Measurements from ENCODE around the gene ZNF74.
A peak's percentile ranks its signal among the peaks of the same experiment; 100 is the strongest.

Gene ZNF74

DNA sequence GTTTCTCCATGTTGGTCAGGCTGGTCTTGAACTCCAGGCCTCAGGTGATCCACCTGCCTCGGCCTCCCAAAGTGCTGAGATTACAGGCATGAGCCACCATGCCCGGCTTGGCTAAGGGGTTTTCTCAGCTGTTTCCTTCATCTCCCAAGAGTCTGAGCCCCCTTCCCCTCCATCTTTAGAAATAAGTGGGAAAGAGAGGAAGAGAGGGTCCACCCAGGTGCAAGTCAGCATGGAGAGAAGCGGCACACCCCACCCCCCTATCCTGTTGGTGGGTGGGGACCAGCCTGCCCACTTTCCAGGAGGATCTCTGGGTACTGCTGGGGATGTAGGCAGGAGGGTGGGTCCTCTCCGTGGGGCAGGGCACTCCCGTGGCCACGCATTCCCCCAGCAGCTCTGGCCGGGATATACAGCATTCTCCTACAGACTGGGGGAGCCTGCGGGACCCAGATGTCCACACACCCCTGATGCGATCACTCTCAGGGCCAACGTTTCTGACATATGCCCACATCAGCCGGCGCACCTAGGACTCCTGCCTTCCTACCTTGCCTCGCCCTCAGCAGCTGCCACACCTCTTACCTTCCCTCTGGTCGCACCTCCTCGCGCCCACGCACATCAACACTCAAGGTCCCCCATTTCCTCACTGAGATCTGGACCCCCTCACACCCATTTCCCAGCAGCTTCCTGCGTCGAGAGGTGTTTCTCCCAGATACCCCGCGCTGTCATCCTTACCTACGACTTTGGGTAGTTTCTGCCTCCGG lies 34.7 kb downstream of the ZNF74 start:
- TF ChIP-seq, protein P1, sequence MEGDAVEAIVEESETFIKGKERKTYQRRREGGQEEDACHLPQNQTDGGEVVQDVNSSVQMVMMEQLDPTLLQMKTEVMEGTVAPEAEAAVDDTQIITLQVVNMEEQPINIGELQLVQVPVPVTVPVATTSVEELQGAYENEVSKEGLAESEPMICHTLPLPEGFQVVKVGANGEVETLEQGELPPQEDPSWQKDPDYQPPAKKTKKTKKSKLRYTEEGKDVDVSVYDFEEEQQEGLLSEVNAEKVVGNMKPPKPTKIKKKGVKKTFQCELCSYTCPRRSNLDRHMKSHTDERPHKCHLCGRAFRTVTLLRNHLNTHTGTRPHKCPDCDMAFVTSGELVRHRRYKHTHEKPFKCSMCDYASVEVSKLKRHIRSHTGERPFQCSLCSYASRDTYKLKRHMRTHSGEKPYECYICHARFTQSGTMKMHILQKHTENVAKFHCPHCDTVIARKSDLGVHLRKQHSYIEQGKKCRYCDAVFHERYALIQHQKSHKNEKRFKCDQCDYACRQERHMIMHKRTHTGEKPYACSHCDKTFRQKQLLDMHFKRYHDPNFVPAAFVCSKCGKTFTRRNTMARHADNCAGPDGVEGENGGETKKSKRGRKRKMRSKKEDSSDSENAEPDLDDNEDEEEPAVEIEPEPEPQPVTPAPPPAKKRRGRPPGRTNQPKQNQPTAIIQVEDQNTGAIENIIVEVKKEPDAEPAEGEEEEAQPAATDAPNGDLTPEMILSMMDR (IDR thresholded peaks at IDR 0.05), result no peak
- peaks cover 31 to 38% of the 10 kb centered on the region in 2 experiments for H3K4me1 ChIP-seq (ENCODE audit: control insufficient read depth in 1 of 2, insufficient read depth in 1 of 2, low read depth in 1 of 2, low read length in 1 of 2)
- H3K27ac ChIP-seq, result peak overlapping the region; percentile 31
- no peaks in the 10 kb centered on the region for H3K36me3 ChIP-seq
- peak overlapping the region; percentile 62 to 82 for H3K4me3 ChIP-seq (ENCODE audit: low read depth in 1 of 2, low read length in 1 of 2)
- no peaks in the 10 kb centered on the region for H3K9me3 ChIP-seq
- peaks cover 100% of the 10 kb centered on the region for H3K27me3 ChIP-seq

DNA sequence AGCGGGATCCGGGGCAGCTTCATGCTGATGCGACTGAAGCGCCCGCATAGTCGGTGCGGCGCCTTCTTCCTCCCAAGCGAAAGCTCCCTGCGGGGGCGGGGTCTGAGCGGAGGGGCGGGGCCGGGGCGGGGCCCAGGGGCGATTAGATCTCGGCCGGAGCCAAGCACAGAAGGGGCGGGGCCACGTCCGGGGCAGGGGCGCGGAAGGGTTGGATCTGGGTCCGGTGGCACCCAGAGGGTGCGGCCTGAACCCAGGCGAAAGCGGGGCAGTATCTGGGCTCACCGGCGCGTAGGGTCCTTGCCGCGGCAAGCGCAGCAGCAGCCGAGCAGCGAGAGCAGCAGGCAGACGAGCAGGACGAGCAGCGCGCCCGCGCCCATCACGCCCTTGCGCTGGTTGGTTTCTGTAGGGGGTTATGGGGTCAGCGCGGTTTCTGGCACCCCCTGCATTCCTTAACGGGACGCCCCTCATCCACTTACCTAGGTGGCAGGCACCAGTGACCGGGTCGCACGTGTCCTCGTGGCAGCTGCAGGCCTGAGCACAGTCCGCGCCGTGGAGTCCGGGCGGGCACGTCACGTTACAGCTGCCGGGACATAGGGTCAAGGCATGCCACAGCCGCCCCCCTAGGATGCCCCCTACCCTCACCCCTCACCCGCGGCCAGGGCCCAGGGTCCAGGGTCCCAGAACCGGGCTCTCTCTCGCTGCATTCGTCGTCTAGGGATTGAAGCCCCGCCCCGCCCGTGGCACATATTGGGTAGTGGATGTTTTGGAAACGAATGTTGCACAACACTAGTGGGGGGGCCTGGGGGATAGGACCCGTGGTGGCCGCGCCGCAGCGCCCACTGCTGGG lies 35.5 kb downstream of the ZNF74 start:
- TF ChIP-seq, protein P1 (IDR thresholded peaks at IDR 0.05), result peak; percentile 21
- Histone ChIP-seq H3K27me3 (peaks cover 100% of the 10 kb centered on the region), H3K4me3 (ENCODE audit: low read depth in 1 of 2, low read length in 1 of 2) (peak overlapping the region; percentile 62 to 82), H3K27ac (peak overlapping the region; percentile 31), H3K4me1 (ENCODE audit: control insufficient read depth in 1 of 2, insufficient read depth in 1 of 2, low read depth in 1 of 2, low read length in 1 of 2) (peaks cover 31 to 38% of the 10 kb centered on the region in 2 experiments), H3K9me3 (no peaks in the 10 kb centered on the region), H3K36me3 (no peaks in the 10 kb centered on the region)

DNA sequence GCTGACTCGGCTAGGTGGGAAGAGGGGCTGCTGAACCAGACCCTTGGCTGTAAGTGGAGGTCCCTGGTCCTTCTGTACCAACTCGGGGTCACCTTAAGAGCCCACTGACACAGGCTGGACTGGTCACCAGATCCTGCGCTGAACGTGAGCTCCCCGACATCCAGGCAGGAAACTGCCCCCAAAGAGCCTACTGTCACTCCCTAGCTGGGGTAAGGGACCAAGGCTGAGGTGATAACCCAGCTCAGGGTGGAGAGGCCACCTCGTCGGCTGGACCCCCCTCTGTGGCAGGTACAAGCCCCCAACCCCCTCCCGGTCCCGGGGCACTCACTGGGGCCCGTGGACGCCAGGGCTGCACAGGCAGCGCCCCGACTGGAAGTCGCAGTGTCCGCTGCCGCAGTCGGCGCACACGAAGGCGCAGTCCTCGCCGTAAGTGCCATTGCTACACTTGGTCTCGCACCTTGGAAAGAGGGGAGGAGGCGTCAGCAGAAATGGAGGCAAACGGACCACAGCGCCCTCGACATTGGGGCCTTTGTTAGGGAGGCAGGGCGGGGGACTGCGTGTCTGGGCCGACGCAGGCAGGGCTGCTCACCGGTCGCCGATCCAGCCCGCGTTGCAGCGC lies 36.3 kb downstream of the ZNF74 start:
- Histone ChIP-seq H3K27me3 (peaks cover 100% of the 10 kb centered on the region), H3K9me3 (no peaks in the 10 kb centered on the region), H3K4me3 (ENCODE audit: low read depth in 1 of 2, low read length in 1 of 2) (peak overlapping the region; percentile 62 to 82), H3K36me3 (no peaks in the 10 kb centered on the region), H3K4me1 (ENCODE audit: control insufficient read depth in 1 of 2, insufficient read depth in 1 of 2, low read depth in 1 of 2, low read length in 1 of 2) (peaks cover 31 to 38% of the 10 kb centered on the region in 2 experiments), H3K27ac (no peak overlapping the region)
- TF ChIP-seq, protein P1 (IDR thresholded peaks at IDR 0.05), result no peak

DNA sequence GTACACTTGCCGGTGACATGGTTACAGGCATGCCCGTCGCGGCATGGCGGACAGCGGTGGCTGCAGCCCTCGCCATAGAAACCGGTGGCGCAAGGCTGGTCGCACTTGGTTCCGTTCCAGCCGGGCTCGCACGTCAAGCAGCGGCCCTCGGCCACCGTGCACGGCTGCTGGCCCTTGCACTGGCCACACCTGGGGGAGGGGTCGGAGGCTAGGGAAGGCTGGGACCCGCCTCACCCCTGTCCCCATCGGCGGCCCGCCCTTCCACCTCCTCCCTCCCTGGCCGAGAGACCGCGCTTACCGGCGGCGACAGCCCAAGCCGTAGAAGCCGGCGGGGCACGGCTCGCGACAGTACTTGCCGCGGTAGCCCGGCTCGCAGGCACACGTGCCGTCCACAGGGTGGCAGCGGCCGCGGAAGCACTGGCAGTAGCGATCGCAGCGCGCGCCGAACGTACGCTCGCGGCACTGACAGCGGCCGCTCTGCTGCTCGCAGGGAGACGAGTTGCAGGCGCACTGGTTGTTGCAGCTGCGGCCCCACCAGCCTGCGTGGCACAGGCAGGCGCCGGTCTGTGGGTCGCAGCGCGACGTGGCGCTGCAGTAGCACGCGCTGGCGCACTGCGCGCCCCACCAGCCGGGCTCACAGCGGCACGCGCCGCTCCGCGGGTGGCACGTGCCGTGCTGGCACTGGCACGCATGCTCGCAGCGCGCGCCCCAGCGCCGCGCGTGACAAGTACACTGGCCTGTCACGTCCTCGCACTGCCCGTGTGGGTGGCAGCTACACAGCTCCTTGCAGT lies 37.0 kb downstream of the ZNF74 start:
- Histone ChIP-seq H3K9me3 (no peaks in the 10 kb centered on the region), H3K4me3 (ENCODE audit: low read depth in 1 of 2, low read length in 1 of 2) (peak overlapping the region; percentile 34 to 82), H3K27ac (no peak overlapping the region), H3K27me3 (peaks cover 100% of the 10 kb centered on the region), H3K36me3 (no peaks in the 10 kb centered on the region), H3K4me1 (ENCODE audit: control insufficient read depth in 1 of 2, insufficient read depth in 1 of 2, low read depth in 1 of 2, low read length in 1 of 2) (peaks cover 28 to 34% of the 10 kb centered on the region in 2 experiments)
- TF ChIP-seq, protein P1 (IDR thresholded peaks at IDR 0.05), result no peak
